AG04449 (cell line): ENCODE results near the gene GPR156.

Experiments used
- CTCF ChIA-PET: fragments of 350-600 bp; formaldehyde crosslinking; extraction: SDS; loops from one replicate; lab custom pipeline; 2021; ENCODE audit warnings: antibody characterized with exemption; lab: Yijun Ruan, JAX
- POLR2A ChIA-PET: fragments of 400-600, 350-600 bp; formaldehyde crosslinking; extraction: SDS; loops from one replicate; lab custom pipeline; 2020; ENCODE audit warnings: antibody characterized with exemption, inconsistent platforms; lab: Yijun Ruan, JAX
- DNase-seq: peaks from one replicate; pipeline ENCODE4 v3.0.0-alpha.2; 2010; ENCODE audit warnings: low read depth, low spot score
- H3K4me3 ChIP-seq: 2 replicates; pipeline ENCODE4 v1.5.1; 2011; ENCODE audit warnings: low read depth, mild to moderate bottlenecking, control low read depth, low read length
- CTCF ChIP-seq: IDR thresholded peaks from one replicate; pipeline ENCODE4 v1.5.1; 2011; ENCODE audit warnings: mild to moderate bottlenecking, moderate library complexity, low read length, control low read depth, inconsistent platforms; ENCODE audit not compliant: insufficient read depth; ENCODE audit errors: missing control alignments

Gene GPR156

GRCh38 chr3:120200493-120201235, 84.4 kb downstream of the GPR156 start:
- no peak for DNase-seq
- no peak for TF ChIP-seq CTCF
- no peak overlapping the region for H3K4me3 ChIP-seq
- ChIA-PET POLR2A (no interaction called here), CTCF (interaction anchor here (0.8 to 1.1 kb wide), 2 partner anchors 10 to 23 kb away, joined by 3 read pairs; no protein-coding TSS in a partner anchor)

GRCh38 chr3:120198305-120198878, 86.6 kb downstream of the GPR156 start:
- no peak for TF ChIP-seq CTCF
- ChIA-PET CTCF (interaction anchor here (1.0 to 2.9 kb wide), 5 partner anchors 9 to 309 kb away, joined by 3 to 12 read pairs (median 3); no protein-coding TSS in a partner anchor), POLR2A (no interaction called here)
- H3K4me3 ChIP-seq = no peak overlapping the region
- no peak for DNase-seq

GRCh38 chr3:120196812-120197211, 88.2 kb downstream of the GPR156 start:
- POLR2A ChIA-PET = no interaction called here
- no peak for DNase-seq
- CTCF ChIA-PET = interaction anchor here (1.0 to 2.9 kb wide), 6 partner anchors 11 to 307 kb away, joined by 3 to 12 read pairs (median 4); no protein-coding TSS in a partner anchor
- no peak overlapping the region for H3K4me3 ChIP-seq
- no peak for TF ChIP-seq CTCF

GRCh38 chr3:120196333-120196732, 88.7 kb downstream of the GPR156 start:
- POLR2A ChIA-PET = no interaction called here
- CTCF ChIA-PET = interaction anchor here (1.1 to 1.9 kb wide), 4 partner anchors 11 to 303 kb away, joined by 3 to 9 read pairs (median 4); no protein-coding TSS in a partner anchor

GRCh38 chr3:120193554-120193953, 91.5 kb downstream of the GPR156 start:
- no peak overlapping the region for H3K4me3 ChIP-seq
- CTCF ChIA-PET = interaction anchor here (2.6 to 3.0 kb wide), 2 partner anchors 9 to 10 kb away, joined by 8 to 11 read pairs; no protein-coding TSS in a partner anchor
- no peak for DNase-seq
- no peak for TF ChIP-seq CTCF
- POLR2A ChIA-PET = no interaction called here

More at GRCh38 chr3:120196333-120196732, 88.7 kb downstream of the GPR156 start:
- DNase-seq = no peak
- TF ChIP-seq CTCF = no peak
- H3K4me3 ChIP-seq = no peak overlapping the region

GRCh38 chr3:120192579-120192978, 92.4 kb downstream of the GPR156 start:
- POLR2A ChIA-PET = interaction anchor here (0.7 kb wide), 1 partner anchor 10 kb away, joined by 3 read pairs; no protein-coding TSS in a partner anchor

More at GRCh38 chr3:120192579-120192978, 92.4 kb downstream of the GPR156 start:
- CTCF ChIA-PET = interaction anchor here (1.0 to 3.0 kb wide), 4 partner anchors 9 to 301 kb away, joined by 3 to 11 read pairs (median 6); no protein-coding TSS in a partner anchor
- no peak for TF ChIP-seq CTCF
- DNase-seq = no peak
- H3K4me3 ChIP-seq = no peak overlapping the region
